HG03045 (cell line): ENCODE measurements around the gene MAP2K6.
A peak's percentile ranks its signal among the peaks of the same experiment; 100 is the strongest.

Experiments used
- ATAC-seq: cut with Tn5 transposase; IDR thresholded peaks from one replicate; pipeline ENCODE4 v1.9.1; 2021; ENCODE audit warnings: mild to moderate bottlenecking, moderate library complexity; ENCODE audit not compliant: unreplicated experiment

MAP2K6 gene

DNA sequence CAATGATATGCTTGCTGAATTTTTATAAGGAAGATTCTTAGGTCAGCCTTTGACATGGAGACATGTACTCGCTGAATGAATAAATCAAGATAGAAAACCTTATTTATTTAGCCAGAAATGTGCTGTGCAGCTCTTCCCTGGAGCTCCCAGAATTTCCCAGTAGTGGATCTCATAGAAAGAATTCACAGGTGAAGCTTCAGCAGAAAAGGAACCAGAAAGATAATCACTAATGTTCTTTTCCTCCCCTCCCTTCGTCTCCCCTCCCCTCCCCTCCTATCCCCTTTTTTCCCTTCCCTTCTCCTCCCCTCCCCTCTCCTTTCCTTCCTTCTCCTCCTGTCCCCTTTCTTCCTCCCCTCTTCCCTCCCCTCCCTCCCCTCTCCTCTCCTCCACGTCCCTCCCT, 158.2 kb downstream of the MAP2K6 start:
- no peak for ATAC-seq

- ATAC-seq = no peak
Measured at GRCh38 chr17:69573396-69573795, 158.9 kb downstream of the MAP2K6 start.

DNA sequence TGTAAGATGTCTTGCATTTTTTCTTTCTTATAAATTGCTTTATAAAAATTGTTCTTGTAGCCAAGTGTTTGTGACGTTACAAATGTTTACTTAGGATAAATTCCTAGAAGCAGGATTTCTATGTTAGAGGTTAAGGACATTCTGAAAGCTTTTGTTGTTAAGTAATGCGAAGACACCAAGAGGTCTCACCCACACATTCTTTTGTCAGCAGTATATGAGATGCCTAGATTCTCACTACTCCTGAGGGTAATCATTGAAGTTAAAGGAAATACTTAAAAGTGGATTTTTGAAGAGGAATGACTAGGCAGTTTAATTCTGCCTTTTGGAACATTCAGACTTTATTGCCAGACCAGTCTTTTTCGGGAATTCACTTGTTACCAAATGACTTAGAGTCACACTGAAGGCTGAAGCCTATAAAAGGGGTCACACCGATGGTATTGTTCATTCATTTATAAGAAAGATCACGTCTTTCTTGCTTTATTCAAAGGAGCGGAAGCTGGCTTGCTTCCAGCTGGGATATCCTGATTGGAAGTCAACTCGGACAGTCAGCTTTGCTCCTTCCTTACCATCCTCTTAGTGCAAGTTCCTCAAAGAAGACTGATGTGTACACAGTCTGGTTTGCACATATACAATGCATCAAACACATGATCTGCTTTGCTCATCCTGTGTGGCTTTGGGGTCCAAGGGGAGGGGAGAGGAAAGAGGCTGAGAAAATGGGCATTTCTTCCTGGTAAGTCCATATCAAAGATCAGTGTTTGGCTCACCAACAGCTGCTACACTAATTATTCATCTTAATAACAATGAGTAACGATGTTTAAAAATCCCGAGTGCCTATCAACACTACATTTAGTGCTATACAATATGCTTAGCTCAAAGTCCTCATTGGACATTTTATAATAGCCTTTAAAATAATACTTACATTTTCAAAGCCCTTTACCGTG, 160.0 kb downstream of the MAP2K6 start:
- ATAC-seq = no peak

- no peak for ATAC-seq
Measured at GRCh38 chr17:69575346-69575761, 160.9 kb downstream of the MAP2K6 start.

DNA sequence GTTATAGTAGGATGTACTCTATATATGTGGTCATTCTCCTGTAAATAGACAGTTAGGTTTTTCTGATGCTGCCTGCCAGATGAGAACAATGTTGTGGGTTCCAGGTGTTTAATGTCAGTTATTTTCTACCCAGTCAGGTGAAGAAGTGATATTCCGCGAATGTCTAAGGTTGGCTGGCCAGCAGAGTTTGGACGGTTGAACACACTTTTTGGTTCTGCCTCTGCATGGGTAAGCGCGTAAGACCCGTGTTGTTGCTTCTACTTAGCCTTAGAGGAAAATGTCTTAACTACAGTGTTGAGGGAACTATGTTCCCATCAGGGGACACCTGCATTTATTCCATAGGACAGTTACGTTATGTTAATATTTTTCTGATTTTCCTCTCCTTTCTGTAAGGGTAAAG, 162.6 kb downstream of the MAP2K6 start:
- ATAC-seq = no peak

DNA sequence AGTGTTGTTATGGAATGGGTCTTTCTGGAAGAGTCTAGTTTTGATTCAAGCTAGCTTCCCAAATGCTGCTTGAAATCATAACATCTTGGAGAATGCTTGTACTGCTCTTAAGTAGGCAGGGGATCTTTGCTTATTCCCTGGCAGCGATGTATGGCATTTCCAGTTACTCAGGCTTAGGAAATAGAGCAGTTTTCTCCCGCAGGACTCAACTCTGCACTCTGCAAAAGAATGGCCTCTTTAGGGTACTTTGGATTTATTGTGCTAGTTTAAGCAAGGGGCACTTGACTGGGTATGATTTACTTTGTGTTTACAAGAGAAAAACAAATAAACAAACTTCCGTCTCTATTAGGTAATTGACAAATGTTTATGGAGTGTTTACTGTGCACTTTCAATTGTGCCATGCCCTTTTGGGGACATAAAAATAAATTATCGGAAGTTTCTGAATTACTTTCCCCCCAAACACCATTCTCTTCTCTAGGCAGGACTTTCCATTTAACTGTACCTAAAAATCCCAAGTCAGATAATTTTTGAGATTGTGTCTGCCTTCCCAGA, 164.0 kb downstream of the MAP2K6 start:
- ATAC-seq = no peak

- ATAC-seq = no peak
Measured at GRCh38 chr17:69579961-69580677, 165.6 kb downstream of the MAP2K6 start.

DNA sequence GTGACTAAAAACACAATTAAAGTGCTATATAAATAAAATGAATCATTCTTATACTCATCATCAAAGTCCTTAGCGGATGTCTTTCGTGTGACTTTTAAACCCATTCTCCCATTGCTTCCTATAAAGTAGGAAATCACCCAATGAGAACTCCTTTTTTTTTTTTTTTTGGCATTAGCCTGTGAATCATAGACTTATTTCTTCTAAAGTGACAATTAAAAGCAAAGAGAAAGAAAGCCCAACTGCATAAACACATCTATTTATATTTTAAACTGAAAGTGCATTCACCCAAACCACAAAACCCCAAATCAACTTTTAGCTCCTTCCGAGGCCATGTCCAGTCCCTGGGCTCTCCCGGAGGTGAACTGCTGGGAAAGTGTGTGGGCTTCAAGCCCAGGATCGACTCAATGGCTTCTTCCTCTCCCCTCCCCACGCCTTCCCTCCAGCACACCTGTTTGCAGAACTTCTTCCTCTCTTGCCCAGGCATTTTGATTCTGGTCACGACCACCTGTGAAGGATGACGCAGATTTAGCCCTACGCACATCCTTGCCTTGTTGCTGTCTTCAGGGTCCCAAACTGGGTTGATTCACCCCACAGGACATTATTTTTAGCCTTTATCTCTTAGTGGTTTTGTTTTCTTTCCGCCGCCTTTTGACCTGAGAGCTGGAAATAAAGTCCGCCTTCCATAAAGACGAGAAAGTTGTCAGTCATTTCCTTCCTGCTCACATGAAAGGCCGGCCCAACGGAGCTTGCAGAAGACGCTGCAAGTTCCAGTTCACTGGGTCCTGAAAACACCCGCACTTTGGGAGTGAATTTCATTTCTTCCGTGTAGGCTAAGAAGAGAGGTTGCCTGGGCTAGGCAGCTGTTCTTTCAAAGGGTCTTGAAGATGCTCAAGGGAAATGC, 166.8 kb downstream of the MAP2K6 start:
- peak; percentile 61 for ATAC-seq

DNA sequence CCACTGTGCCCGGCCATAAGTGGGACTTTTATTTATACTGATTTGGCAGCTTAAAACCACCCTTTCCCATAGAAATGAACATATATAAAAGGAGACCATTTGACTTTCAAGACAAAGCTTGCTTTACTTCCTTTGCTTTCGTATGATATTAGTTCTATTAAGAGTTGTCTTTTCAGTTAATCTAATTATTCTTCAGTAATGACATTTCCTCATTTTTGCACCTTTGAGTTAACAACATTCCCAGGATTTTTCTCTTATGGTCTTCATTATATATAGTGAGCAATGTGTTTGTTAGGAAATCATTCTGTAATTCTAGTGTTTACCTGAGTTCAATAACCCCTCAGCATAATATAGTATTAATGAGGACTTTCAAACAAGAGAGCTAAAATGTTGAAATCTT, 173.8 kb downstream of the MAP2K6 start:
- ATAC-seq = no peak

DNA sequence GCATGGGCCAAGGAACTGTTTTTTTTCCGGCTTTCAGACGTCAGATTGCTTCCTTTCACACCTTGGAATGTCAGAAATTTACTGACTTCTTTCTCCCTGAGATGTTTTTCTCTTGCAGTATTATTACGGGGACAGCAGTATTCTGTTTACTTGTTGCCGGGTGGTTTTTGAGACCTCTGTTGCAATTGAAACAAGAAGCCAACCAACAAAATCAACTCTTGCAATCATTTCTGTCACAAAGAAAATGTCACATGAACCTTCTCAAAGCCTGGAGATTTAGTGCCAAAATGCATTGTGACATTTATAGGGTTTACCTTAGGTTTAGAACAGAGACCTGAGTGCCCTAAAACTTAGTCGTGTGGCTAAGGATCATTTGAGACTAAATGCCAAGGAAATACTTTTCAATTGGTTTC, 174.3 kb downstream of the MAP2K6 start:
- ATAC-seq = no peak

DNA sequence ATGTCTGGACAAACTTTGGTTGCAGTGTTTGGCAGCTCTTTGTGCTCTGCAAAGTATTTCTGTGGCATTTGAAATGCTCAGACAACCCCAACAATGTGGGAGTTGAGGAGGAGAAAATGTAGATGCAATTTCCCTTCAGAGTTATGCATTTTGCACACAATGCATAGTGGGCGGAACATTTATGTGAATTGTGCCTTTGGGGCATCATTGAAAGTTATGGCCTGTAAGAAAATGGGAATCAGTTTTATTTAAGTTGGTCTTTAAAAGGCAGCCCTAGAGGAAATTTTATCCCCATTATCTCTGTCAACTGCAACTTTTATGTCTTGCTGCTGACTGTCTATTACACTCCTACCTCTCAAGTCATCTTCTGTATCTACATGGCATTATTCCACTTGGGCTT, 176.2 kb downstream of the MAP2K6 start:
- no peak for ATAC-seq

DNA sequence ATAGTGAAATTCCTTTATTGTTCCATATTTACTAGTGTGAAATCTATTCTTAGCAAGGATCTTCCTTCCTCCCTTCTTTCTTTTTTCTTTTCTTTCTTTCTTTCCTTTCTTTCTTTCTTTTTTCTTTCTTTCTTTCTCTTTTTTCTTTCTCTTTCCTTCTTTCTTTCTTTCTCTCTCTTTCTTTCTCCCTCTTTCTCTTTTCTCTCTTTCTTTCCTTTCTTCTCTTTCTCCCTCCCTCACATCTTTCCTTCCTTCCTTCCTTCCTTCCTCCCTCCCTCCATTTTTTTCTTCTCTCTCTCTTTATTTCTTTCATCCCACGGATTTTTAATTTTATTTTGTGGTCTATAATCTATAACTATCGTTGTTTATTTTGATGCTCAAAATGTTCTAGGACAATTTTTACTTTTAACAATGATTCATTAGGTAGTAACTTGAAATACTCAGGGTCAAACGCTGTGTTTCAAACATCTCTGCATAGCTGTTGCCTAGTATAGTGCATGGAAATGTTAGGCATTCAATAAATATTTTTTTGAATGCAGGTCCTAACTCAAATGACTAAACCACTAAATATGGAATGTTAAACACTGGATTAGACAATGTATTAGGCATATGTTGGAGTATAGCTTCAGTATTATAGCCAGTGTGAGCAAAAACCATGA, 178.3 kb downstream of the MAP2K6 start:
- no peak for ATAC-seq

- no peak for ATAC-seq
Measured at GRCh38 chr17:69593351-69593715, 178.8 kb downstream of the MAP2K6 start.

- no peak for ATAC-seq
Measured at GRCh38 chr17:69593716-69594115, 179.2 kb downstream of the MAP2K6 start.

- no peak for ATAC-seq
Measured at GRCh38 chr17:69594641-69595040, 180.1 kb downstream of the MAP2K6 start.

DNA sequence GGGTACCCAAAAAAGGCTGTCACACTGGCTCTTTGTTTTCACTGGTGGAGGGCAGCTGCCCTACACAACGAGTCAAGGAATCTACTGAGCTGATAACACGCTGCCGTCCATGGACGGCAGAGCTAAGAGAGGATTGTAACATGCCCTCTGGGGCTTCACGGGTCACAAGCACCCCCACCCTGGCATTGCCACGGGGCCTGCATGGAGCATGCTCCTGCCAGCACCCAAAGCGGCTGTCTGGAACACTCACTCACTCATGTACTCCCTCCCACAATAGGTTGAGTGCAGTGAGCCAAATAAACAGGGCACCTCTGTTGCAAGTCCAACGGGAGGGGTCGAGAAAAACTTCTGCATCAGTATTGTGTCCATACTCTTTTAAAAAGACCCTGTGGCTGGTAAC, 181.6 kb downstream of the MAP2K6 start:
- no peak for ATAC-seq

DNA sequence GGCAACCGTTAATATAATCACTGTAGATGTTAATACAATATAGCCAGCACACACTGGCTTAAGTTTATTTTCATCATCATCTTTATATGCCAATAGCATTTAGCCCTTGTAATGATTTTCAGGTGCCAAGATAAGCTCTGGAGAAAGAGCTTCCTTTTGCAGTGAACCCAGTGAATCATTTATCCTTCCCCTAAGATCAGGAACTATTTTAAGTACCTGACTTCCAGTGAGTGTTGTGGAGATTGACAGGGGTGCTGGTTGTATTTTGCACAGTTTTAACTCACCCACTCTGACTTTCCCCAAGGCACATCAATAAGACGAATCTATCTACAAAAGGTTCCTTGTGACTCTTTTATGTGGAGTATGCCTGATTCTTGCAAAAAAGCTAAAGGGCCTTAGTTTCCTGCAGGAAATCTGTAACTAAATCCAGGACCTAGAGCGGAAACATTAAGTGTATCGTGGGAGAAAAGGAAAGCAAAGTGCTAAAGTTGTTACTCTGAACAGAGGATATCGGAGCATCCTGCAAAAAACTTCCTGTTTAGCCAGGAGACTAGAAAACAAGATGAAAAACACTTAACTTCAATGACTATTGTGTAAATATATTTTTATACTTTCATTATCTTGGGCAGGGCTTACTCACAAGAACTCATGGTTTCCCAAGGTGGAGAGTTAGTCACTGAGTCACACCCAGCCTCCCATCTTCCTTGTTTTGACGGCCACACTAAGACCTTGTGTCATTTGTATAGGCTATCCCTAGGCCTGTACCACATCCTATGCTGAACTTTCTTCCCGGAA, 183.6 kb downstream of the MAP2K6 start:
- no peak for ATAC-seq

GRCh38 chr17:69602972-69603371, 188.5 kb downstream of the MAP2K6 start:
- no peak for ATAC-seq
